Liver (tissue), 9 donors: Measurements from ENCODE around the gene ELF2. TPM values are rescaled to one million over a fixed set of nuclear protein-coding genes. Genes with fewer than 3 reads are reported as not detected.

Experiments used
- DNase-seq: peaks from one replicate; pipeline ENCODE4 v3.0.0-alpha.2; 2017; ENCODE audit warnings: low spot score
- H3K27ac ChIP-seq, 2 donors: one replicate each; pipeline ENCODE4 v1.7.0; 2013; ENCODE audit warnings: inconsistent platforms in 2 of 2, low read length in 2 of 2, control low read depth in 1 of 2, low read depth in 1 of 2, mild to moderate bottlenecking in 1 of 2
- H3K27me3 ChIP-seq, 4 donors: one replicate each; pipeline versions ENCODE4 v1.6.1 to v1.7.0; 2013; ENCODE audit warnings: low read length in 3 of 4, inconsistent platforms in 1 of 4, mild to moderate bottlenecking in 1 of 4, moderate library complexity in 1 of 4; ENCODE audit not compliant: control insufficient read depth in 4 of 4, insufficient read depth in 4 of 4
- H3K36me3 ChIP-seq, 4 donors: one replicate each; pipeline versions ENCODE4 v1.6.1 to v1.7.0; 2013; ENCODE audit warnings: low read length in 3 of 4, mild to moderate bottlenecking in 3 of 4, low read depth in 1 of 4, moderate library complexity in 1 of 4; ENCODE audit not compliant: control insufficient read depth in 4 of 4, insufficient read depth in 3 of 4
- H3K4me1 ChIP-seq, 4 donors: one replicate each; pipeline versions ENCODE4 v1.6.1 to v1.7.0; 2013; ENCODE audit warnings: low read length in 3 of 4, mild to moderate bottlenecking in 3 of 4, moderate library complexity in 1 of 4; ENCODE audit not compliant: control insufficient read depth in 4 of 4, insufficient read depth in 4 of 4
- H3K4me3 ChIP-seq, 3 donors: one replicate each; pipeline versions ENCODE4 v1.6.1 to v1.7.0; 2013; ENCODE audit warnings: low read length in 3 of 3, control low read depth in 1 of 3, low read depth in 1 of 3, mild to moderate bottlenecking in 1 of 3
- H3K9ac ChIP-seq, 2 donors: one replicate each; pipeline ENCODE4 v1.7.0; 2013; ENCODE audit warnings: low read length in 2 of 2, mild to moderate bottlenecking in 2 of 2, moderate library complexity in 2 of 2, control low read depth in 1 of 2, low read depth in 1 of 2
- H3K9me3 ChIP-seq, 4 donors: one replicate each; pipeline versions ENCODE4 v1.6.1 to v1.7.0; 2013; ENCODE audit warnings: low read length in 3 of 4; ENCODE audit not compliant: control insufficient read depth in 4 of 4
- ATF3 ChIP-seq: IDR thresholded peaks from 2 replicates; pipeline ENCODE4 v1.6.1; 2016; ENCODE audit warnings: antibody characterized with exemption
- EGR1 ChIP-seq, 2 donors: IDR thresholded peaks; 2 replicates each; pipeline ENCODE4 v1.6.1; 2016 to 2018; ENCODE audit warnings: antibody characterized with exemption in 2 of 2, low read depth in 2 of 2
- FOXA1 ChIP-seq: IDR thresholded peaks from 2 replicates; pipeline ENCODE4 v1.6.1; 2016; ENCODE audit warnings: antibody characterized with exemption
- GABPA ChIP-seq, 2 donors: IDR thresholded peaks in 1 of 2; conservative IDR thresholded peaks in 1 of 2; 2 replicates each; pipeline ENCODE4 v1.6.1; 2016; ENCODE audit warnings: antibody characterized with exemption in 2 of 2, mild to moderate bottlenecking in 1 of 2, moderate library complexity in 1 of 2
- HNF4A ChIP-seq, 2 donors: conservative IDR thresholded peaks; 2 replicates each; pipeline ENCODE4 v1.6.1; 2016; ENCODE audit warnings: antibody characterized with exemption in 2 of 2, mild to moderate bottlenecking in 2 of 2
- HNF4G ChIP-seq: IDR thresholded peaks from 2 replicates; pipeline ENCODE4 v1.6.1; 2016; ENCODE audit warnings: antibody characterized with exemption
- JUND ChIP-seq, 2 donors: IDR thresholded peaks; 2 replicates each; pipeline ENCODE4 v1.6.1; 2016; ENCODE audit warnings: antibody characterized with exemption in 2 of 2
- NR2F2 ChIP-seq: IDR thresholded peaks from 2 replicates; pipeline ENCODE4 v1.6.1; 2016; ENCODE audit warnings: antibody characterized with exemption
- RAD21 ChIP-seq, 2 donors: IDR thresholded peaks; 2 replicates each; pipeline ENCODE4 v1.6.1; 2016; ENCODE audit warnings: antibody characterized with exemption in 2 of 2, mild to moderate bottlenecking in 2 of 2
- RXRA ChIP-seq, 2 donors: IDR thresholded peaks; 2 replicates each; pipeline ENCODE4 v1.6.1; 2017 to 2018; ENCODE audit warnings: antibody characterized with exemption in 2 of 2, mild to moderate bottlenecking in 1 of 2
- SP1 ChIP-seq: IDR thresholded peaks from 2 replicates; pipeline ENCODE4 v1.6.1; 2018; ENCODE audit warnings: antibody characterized with exemption, mild to moderate bottlenecking
- TAF1 ChIP-seq: conservative IDR thresholded peaks from 2 replicates; pipeline ENCODE4 v1.6.1; 2016; ENCODE audit warnings: antibody characterized with exemption, mild to moderate bottlenecking
- YY1 ChIP-seq: IDR thresholded peaks from 2 replicates; pipeline ENCODE4 v1.6.1; 2016; ENCODE audit warnings: antibody characterized with exemption, mild to moderate bottlenecking
- WGBS: extraction: QIAGEN DNeasy Blood & Tissue Kit; methylation state at CpG from one replicate; pipeline ENCODE4 v1.1.7; 2013; 5-methylcytosine and 5-hydroxymethylcytosine counted together
- polyA plus RNA-seq, 2 donors: library from polyadenylated mRNA; stranded (reverse) in 1 of 2; unstranded in 1 of 2; fragments of 200-250 nt in 1 of 2; fragments of >200 nt in 1 of 2; fragmentation: Nextera tagmentation in 1 of 2; extraction: Ambion mirVana in 1 of 2; gene quantifications; one replicate each; pipeline versions ENCODE4 v1.2.1 to v1.2.3, GENCODE V29; 2013 to 2015
- total RNA-seq, 2 donors: library from RNA; depleted of rRNA; stranded (reverse); fragments of >200 nt; gene quantifications; one replicate each; pipeline ENCODE4 v1.2.3, GENCODE V29; 2014
- TF ChIP-seq, protein P1 (sequence below): IDR thresholded peaks from 2 replicates; pipeline ENCODE4 v1.6.1; 2016; ENCODE audit warnings: antibody characterized with exemption, mild to moderate bottlenecking
- donor health status: healthy.
- donor health status: healthy.
- donor health status: healthy.
- donor health status: healthy.
- donor health status: healthy.

ELF2 gene
- total and polyA plus RNA-seq, 4 donors: 8.1 to 35.3 (median 24.1) TPM

DNA sequence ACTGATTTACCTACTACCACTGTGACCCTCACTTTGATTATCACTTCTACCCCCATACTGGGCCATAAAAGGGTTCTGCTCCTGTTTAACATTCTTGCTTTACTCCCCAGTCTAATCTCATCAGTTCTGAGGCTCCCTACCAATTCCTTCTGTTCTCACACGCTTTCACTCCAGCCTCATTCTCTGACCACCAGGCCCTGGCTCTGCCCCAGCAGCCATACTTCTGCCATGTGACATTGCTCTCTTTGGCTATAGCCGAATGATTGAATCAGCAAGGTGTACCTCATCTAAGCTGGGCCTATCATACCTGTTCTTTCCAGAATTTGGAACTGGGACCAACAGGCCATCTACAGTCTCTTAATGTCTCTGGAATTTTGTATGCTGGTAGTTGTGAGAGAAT, 14.4 kb upstream of the ELF2 start (continued):
- TF ChIP-seq, protein P1, sequence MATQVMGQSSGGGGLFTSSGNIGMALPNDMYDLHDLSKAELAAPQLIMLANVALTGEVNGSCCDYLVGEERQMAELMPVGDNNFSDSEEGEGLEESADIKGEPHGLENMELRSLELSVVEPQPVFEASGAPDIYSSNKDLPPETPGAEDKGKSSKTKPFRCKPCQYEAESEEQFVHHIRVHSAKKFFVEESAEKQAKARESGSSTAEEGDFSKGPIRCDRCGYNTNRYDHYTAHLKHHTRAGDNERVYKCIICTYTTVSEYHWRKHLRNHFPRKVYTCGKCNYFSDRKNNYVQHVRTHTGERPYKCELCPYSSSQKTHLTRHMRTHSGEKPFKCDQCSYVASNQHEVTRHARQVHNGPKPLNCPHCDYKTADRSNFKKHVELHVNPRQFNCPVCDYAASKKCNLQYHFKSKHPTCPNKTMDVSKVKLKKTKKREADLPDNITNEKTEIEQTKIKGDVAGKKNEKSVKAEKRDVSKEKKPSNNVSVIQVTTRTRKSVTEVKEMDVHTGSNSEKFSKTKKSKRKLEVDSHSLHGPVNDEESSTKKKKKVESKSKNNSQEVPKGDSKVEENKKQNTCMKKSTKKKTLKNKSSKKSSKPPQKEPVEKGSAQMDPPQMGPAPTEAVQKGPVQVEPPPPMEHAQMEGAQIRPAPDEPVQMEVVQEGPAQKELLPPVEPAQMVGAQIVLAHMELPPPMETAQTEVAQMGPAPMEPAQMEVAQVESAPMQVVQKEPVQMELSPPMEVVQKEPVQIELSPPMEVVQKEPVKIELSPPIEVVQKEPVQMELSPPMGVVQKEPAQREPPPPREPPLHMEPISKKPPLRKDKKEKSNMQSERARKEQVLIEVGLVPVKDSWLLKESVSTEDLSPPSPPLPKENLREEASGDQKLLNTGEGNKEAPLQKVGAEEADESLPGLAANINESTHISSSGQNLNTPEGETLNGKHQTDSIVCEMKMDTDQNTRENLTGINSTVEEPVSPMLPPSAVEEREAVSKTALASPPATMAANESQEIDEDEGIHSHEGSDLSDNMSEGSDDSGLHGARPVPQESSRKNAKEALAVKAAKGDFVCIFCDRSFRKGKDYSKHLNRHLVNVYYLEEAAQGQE: no peak
- TF ChIP-seq HNF4G (no peak), NR2F2 (no peak), JUND (IDR thresholded peaks at IDR 0.05) (no peak), FOXA1 (no peak), GABPA (IDR thresholded peaks at IDR 0.05 in 1 of 2, conservative IDR thresholded peaks at IDR 0.05 in 1 of 2) (no peak), HNF4A (conservative IDR thresholded peaks at IDR 0.05) (no peak), ATF3 (no peak), EGR1 (IDR thresholded peaks at IDR 0.05; ENCODE audit: low read depth in 2 of 2) (no peak)

- no peak for DNase-seq
- H3K36me3 ChIP-seq: no peaks in the 10 kb centered on the region
- 89% methylated on average over 7 of the region's 7 CpGs for WGBS
- no peak overlapping the region for H3K27ac ChIP-seq
- H3K9ac ChIP-seq: no peak overlapping the region
- no peak overlapping the region for H3K4me3 ChIP-seq
- H3K4me1 ChIP-seq: no peaks in the 10 kb centered on the region
- H3K27me3 ChIP-seq: no peaks in the 10 kb centered on the region
- no peak for TF ChIP-seq YY1
- TF ChIP-seq RAD21 (IDR thresholded peaks at IDR 0.05): no peak
- no peak for TF ChIP-seq TAF1
- TF ChIP-seq, protein P1: no peak
- TF ChIP-seq HNF4A (conservative IDR thresholded peaks at IDR 0.05): no peak
- TF ChIP-seq EGR1 (IDR thresholded peaks at IDR 0.05; ENCODE audit: low read depth in 2 of 2): no peak
- TF ChIP-seq ATF3: no peak
- TF ChIP-seq FOXA1: no peak
- TF ChIP-seq SP1: no peak
- TF ChIP-seq NR2F2: no peak
- no peak for TF ChIP-seq RXRA (IDR thresholded peaks at IDR 0.05)
- TF ChIP-seq GABPA (IDR thresholded peaks at IDR 0.05 in 1 of 2, conservative IDR thresholded peaks at IDR 0.05 in 1 of 2): no peak
- H3K9me3 ChIP-seq: no peaks in the 10 kb centered on the region
Observed at GRCh38 chr4:139189972-139190371, 13.0 kb upstream of the ELF2 start.
